Ureter (tissue), 1 donor: ENCODE data around the gene ZNF784. TPM values are rescaled to one million over a fixed set of nuclear protein-coding genes. Genes with fewer than 3 reads are reported as not detected.

Experiments
- DNase-seq: peaks from one replicate; pipeline ENCODE4 v3.0.0-alpha.2; 2020; ENCODE audit warnings: low spot score
- total RNA-seq: library from RNA; stranded (reverse); gene quantifications from one replicate; pipeline ENCODE4 v1.2.4, GENCODE V29; 2023
- donor health status: DM: yes; HTN: yes; CAD: no.

Gene ZNF784
- total RNA-seq, 1 donor from 2014 or later: 9.5 TPM

- no peak for DNase-seq
Observed at GRCh38 chr19:55620410-55621204, 3.8 kb downstream of the ZNF784 start.

GRCh38 chr19:55619286-55619685 lies 5.1 kb downstream of the ZNF784 start:
- DNase-seq: no peak

GRCh38 chr19:55618426-55618825 lies 5.9 kb downstream of the ZNF784 start:
- no peak for DNase-seq

- no peak for DNase-seq
Observed at GRCh38 chr19:55617426-55617825, 6.9 kb downstream of the ZNF784 start.

GRCh38 chr19:55616395-55616875 lies 7.9 kb downstream of the ZNF784 start:
- DNase-seq: no peak

- no peak for DNase-seq
Observed at GRCh38 chr19:55615543-55616394, 8.6 kb downstream of the ZNF784 start.

GRCh38 chr19:55614711-55615542 lies 9.4 kb downstream of the ZNF784 start:
- DNase-seq: no peak

- no peak for DNase-seq
Observed at GRCh38 chr19:55613930-55614710, 10.2 kb downstream of the ZNF784 start.

- DNase-seq: no peak
Observed at GRCh38 chr19:55613396-55613795, 11.0 kb downstream of the ZNF784 start.

GRCh38 chr19:55611983-55612645 lies 12.3 kb downstream of the ZNF784 start:
- no peak for DNase-seq

- no peak for DNase-seq
Observed at GRCh38 chr19:55611300-55611982, 12.9 kb downstream of the ZNF784 start.

- no peak for DNase-seq
Observed at GRCh38 chr19:55609326-55609725, 15.0 kb downstream of the ZNF784 start.

- no peak for DNase-seq
Observed at GRCh38 chr19:55606817-55607216, 17.5 kb downstream of the ZNF784 start.

GRCh38 chr19:55606471-55606787 lies 17.9 kb downstream of the ZNF784 start:
- no peak for DNase-seq

- DNase-seq: peak; percentile 85
Observed at GRCh38 chr19:55605637-55606470, 18.5 kb downstream of the ZNF784 start, which contains the start of gene ZNF865. Gene ZNF865 (plus strand): TSS chr19:55605647. CDS start chr19:55613619, 7,972 bp downstream.

- DNase-seq: peak; percentile 98
Observed at GRCh38 chr19:55605207-55605636, 19.1 kb downstream of the ZNF784 start.

GRCh38 chr19:55603581-55604292 lies 20.6 kb downstream of the ZNF784 start:
- no peak for DNase-seq

- no peak for DNase-seq
Observed at GRCh38 chr19:55603115-55603514, 21.3 kb downstream of the ZNF784 start.
